NCI-H2029 treated with DMSO at 0.1 percent for 48 hours (cell line): Measurements from ENCODE around the gene TBL1X.

ENCODE experiments used
- DNase-seq: peaks from one replicate; lab custom pipeline; 2025; lab: John Stamatoyannopoulos, UW

The TBL1X gene

DNA sequence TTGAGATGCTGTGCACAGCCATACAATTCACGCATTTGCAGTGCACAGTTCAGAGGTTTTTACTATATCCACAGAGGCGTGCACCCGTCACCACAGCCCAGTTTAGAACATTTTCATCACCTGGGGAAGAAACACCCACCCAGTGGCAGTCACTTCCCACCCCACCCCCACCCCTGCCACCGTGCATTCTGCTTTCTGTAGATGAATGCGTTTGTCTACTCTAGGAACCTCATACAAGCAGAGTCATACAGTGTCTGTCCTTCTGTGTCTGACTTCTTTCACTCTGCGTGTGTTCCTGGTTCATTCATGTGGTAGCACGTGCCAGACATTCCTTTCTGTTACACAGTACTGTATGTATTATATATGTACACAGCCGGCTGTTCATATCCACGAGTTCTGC, 122.8 kb downstream of the TBL1X start:
- no peak for DNase-seq

DNA sequence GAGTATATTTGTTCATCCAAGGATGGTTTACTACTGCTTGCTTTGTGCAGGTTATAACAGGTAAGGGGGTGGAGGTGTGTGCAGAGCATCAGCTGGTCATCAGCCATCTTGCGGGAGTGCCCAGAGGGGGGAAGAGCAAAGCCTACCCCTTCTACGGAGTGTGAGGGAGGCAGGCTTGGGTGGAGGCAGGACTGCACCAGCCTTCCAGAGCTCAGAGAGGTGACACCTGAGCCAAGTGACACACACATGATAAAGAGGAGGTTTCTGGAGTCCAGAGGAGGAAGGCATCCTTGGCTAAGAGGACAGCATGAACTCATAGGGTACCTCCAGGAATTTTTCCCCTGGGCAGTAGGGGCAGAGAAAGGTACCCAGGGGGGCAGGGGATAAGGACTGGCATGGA, 126.6 kb downstream of the TBL1X start:
- no peak for DNase-seq

DNA sequence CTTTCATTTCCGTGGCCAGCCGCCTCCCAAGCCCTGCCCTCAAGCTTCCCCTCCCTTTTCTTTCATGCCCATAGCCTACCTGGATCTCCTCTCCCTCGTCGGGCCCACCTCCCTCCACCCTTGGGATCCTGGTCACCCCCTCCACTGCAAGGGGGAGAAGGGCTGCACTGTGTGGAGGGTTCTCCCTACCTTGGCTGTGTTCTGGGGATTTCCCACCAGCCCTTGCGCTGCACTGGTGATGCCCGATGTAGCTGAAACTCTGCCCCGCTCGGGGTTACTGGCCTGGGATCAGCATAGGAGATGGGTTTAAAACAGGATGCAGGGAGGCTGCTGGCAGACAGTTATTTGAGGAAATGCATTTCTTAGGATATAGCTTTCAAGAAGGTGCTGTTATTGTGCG, 128.9 kb downstream of the TBL1X start:
- DNase-seq, result no peak

DNA sequence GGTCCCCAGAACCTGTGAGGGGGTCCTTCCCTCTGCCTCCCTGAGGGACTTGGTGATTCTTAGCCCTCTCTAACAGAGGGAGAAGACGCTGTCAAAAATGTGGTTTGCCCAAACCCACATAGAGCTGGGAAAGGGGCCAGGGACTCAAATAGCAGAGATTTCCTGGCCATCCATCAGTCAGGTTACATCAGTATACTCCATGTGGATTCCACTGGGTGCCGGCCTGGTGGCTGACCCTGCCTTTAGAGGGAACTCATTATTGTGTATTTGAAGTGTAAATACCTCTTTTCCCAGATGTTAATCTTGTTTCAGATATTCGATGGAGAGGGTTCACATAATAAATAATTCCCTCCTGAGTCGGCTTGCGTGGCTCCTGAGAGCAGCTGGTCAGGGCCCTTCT, 130.3 kb downstream of the TBL1X start:
- no peak for DNase-seq

DNA sequence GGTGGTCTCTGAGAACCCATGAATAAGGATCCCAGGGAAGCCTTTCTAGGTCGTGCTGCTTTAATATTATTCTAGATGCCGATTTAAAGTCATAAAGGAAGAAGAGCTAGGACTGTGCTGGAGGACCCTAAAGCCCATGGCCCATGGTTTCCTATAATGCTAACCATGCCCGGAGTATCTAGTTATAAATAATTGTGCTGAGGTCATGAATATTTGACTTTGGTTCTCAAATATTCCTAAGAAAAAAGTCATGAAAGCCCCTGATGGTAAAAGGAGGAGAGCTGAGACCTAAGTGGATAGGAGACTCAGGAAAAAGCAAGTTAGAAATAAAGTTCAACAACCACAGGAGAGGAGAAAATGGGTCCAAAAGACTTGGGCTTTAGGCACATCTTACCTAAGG, 132.0 kb downstream of the TBL1X start:
- DNase-seq, result no peak

DNA sequence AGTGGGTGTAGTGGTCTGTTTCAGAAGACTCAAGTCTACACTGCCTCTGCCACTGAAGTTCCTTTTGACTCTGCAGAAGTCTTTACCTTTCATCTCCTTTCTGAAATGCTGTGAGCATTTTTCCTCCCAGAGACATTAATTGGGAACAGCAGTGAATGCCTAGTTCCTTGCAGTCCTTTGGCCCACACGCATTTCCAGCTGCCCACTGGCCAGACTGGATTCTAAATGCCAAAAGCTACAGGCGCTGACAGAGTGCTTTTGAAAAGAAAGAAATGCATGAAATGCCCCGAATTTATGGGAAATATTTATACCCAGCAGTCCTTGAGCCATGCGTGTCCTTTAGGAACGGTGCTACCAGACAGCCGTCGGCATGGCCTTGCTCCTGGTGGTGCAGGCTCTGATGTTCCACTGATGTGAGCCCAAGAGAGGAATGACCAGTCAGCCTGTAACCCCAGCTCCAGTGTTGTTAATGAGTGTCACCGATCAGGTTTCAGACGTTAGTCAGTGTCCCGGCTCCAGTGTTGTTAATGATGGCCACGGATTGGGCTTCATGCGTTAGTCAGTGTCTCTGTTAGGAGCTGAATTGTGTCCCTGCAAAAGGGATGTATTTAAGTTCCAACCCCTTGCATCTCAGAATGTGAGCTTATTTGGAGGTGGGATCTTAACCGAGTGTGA, 132.6 kb downstream of the TBL1X start:
- DNase-seq, result no peak

DNA sequence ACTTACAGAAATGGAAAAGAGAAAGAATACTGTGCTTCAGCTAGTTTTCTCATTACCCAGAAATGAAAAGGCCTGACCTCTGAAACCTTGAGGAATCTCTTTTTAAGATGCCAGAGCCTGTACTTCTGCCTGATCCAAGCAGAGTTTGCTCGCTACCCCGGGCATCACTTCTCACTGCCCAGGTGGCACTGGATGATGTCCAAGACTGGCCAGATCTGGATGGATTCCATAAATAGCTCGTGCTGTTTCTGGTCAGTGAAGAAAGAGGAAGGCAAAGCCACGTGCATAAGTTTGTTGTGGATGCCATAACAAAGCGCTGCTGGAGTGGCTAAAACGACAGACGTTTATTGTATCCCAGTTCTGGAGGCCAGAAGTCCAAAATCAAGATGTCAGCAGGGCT, 133.5 kb downstream of the TBL1X start:
- DNase-seq, result no peak

DNA sequence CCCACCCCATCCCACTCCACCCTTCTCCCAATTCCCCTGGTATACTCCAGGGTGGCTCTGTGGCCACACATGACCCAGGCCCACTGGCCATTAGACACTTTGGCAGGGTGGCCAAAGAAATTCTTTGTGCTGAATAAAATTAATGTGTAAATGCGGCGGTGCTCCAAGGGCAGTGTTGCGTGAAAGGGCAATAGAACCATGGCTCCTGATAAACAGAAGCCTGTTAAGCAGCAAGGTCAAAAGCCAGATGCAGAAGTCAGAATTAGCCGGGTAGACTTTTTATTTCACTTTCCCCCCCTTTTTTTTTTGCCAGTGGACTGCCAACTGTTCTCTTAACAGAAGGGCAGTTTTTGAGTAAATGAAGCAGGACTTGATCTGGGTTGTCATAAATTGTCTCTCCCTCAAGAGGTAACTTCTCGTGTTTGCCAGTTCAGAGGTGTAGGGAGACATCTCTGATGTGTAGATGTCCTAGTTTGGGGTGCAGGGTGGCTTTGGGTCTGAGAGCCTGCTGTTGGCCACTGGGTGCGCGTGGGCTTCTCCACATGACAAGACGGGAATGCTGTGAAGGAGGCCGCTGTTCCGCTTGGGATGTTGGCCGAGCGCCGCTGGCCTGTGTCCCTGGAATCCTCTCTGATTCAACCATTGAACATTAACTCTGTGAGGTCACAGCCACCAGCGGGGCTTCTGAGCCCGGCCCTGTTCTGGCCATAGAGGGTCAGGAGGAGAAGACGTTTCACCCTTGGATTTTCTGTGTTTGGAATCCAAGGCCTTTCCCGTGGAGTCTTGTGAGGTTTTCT, 139.5 kb downstream of the TBL1X start:
- no peak for DNase-seq

DNA sequence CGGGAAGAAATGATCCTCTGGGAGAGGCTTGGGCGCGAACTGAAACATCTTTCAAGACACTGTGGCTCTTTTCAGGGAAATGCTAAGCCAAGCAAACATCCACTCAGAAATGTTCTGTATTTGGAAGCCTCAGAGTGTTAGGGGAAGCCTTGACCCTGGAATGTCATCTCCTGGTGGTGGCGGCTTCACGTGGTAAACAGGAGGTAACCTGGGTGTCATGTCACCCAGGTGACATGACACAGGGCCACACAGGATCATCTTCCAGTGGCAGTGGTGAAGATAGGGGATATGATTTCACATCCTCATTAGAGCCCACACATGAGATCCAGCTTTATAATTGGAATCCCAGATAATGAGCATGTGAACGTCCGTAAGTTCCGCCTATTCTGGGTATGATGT, 140.0 kb downstream of the TBL1X start:
- DNase-seq, result no peak

DNA sequence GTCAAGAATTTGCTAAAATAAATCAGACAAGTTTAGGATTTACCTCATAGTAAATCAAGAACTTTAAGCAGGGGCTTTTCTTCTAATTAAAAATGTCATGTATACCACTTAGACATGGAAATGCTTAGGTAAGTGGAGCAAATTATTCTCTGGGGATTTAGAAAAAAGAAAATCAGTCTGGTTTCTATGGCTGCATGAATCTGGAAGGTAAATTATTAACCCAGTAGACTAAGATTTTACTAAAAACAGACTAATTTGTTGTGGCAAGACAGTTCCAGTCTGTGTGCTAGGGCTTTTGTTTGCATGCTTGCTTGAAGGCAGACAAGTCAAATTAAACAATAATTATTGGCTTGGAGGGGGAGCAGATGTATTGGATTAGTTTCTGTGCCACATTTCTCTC, 140.6 kb downstream of the TBL1X start:
- no peak for DNase-seq

DNA sequence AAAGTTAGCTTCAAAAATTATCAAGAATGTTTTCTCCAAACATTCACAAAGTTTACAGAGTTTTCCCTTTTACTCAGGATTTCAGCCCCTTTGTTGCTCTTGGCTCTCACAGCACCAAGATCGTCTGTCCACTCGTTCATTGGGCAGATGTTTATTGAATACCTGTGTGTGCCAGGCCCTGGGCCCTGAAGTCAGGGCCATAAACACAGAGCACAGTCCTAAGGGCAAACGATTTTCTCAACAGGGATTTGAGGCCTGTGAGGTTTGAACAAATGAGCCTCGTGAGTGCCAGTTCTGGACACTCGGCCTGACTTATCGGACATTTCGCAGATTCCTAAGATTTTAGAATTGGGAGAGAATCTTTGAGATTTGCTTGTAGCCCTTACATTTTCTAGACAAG, 142.1 kb downstream of the TBL1X start:
- no peak for DNase-seq

DNA sequence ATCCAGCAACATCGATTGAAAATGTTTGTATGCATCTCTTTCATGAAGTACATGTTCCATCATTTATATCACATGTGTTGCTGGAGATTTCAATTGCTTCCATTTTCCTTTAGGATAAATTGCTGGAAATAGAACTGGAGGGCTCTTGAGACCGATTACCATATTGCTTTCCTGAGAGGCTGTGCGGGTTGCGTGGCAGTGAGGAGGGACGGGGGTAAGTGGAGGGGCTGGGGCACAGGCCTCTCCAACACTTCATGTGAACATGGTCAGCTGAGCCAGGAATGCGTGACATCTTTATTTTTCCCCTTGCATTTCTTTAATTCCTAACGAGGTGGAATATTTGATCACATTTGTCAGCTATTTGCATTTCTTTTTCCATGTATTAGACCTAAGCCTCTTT, 144.6 kb downstream of the TBL1X start:
- DNase-seq, result no peak

DNA sequence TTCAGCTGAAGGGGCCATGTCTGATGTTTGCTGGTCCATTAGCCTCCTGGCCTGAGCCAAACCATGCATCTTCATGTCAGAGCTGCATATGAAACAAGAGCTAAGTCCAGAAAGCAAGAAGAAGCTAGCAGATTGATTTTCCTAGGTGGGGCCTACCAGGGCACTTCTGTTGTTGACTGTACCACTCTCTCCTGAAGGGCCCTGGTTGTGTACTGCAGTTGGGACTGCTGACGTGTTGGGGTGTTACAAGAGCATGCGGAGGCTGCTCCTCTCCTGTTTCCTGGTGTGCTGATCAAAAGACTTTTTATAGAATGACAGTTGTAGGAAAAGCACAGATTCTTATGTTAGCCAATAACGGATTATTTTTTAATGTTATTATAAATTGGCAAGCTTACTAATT, 145.1 kb downstream of the TBL1X start:
- peak; percentile 5 for DNase-seq

DNA sequence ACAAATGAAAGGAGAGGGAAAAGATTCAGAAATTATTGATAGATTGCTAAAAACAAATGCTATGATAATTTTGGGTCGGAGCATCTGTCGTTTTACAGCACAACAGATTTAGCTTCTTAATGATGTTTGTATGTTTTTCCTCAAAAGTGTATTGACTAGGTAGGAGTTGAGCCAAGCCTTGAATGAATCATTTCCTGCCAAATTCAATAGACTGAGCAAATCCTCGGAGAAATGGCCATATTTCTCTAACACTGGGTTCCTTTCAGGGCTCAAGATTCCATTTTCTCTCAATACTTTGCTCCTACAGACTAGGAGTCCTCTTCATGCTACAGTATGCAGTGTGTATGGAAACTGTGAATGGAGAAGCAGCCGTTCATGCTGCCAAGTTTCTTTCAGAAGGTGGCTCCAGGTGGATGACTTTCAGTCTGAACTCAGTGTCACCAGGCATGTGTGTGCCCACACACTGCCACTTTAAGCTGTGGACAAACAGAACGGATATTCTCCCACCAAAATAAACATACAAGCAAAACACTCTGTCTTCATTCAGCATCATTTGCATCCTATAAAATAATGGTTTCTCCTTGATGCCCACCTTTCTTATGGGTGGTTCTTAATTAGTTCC, 146.0 kb downstream of the TBL1X start:
- no peak for DNase-seq

DNA sequence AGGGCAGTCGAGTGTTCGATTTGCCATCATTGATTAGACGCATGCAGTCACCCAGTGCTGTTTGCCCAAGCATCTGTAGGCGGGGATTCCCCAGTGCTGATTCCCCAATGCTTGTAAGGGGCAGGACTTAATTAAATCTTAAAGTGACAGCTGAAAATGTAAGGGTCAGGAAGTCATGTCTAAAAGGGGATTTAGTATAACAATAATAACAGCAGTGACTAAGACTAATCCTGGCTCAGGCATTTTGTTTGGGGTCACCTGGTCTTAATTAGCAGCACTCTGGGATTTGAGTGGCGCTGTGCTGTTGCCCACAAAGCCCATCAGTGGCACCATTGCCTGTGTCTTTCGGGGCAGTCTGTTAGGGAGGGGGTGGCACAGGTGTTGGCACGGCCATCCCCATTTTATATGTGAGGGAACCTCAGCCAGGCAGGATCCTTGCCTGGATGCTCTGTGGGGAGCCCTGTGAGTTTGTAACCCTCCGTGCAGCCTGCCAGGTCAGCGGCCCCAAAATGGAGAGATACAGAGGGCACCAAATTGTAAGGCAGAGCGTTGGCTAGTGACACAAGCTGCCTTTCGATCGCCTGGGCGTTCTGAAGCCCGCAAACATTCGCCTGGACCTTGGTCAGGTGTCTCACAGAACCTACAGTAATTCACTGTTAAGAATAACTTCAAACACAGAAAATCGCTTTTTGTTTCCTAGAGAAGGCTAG, 146.7 kb downstream of the TBL1X start:
- no peak for DNase-seq

DNA sequence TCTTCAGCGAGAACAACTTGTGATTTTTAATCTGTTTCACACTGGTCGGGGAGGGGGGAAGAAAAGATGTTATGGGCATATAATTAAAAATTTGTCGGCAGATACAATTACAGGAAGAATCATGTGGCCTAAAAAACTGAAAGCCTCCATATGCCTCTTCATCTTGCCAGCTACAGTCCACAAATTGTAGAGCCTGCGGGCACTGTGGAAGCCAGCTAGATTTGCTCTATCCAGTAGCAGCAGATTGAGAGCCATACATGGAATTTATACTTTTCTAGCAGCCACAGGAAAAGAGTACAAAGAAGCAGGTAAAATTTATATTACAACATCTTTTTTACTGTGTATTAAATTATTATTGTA, 147.3 kb downstream of the TBL1X start:
- no peak for DNase-seq

DNA sequence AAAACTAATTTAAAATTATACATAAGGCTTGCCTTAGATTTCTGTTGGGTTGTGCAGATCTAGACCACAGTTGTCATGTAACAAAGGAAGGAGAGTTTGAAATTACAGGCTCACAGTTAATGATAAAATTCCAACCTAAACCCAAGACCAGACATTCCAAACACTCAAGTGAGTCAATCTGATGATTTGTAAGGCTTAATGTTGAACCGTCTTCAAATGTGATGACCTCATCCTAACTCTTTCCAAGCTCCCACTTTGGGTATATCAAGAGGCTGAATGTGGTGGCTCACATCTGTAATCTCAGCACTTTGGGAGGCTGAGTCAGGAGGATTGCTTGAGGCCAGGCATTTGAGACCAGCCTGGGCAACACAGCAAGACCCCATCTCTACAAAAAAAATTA, 149.2 kb downstream of the TBL1X start:
- no peak for DNase-seq

DNA sequence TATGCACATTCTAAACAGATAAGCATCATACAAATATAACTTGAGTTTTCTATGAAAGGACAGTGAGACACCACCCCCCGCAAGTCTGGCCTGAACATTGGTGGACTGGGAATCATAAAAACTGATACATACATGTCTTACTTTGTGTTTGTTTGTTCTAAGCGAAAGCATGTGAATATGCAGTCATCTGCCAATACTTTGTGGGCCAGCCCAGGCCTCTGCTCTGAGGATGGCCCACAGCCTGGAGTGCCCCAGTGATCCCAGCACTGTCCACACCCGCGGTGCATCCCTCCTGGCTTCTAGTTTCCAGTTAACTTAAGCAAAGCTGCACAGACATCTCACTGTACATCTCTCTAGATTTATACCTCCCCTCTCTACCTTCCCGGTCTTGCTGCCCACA, 154.3 kb downstream of the TBL1X start:
- no peak for DNase-seq

DNA sequence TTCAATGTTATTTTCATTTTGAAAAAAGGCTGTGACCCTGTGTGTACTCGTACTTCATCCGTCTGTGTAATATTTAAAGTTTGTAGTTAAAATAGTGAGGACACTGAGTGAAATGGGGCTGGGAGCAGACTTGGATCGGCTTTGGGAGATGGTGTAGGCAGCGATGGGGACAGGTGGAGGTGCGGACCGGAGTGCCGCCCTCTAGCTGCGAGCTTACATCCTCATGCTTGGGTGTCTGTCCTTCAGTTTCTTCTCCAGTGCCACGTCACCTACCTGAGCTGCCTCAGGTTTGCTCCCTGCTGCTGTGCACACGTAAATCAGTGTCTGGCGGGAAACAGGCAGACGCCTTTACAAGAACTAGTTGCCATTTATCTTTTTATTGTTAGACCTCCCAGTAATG, 154.7 kb downstream of the TBL1X start:
- DNase-seq, result no peak

DNA sequence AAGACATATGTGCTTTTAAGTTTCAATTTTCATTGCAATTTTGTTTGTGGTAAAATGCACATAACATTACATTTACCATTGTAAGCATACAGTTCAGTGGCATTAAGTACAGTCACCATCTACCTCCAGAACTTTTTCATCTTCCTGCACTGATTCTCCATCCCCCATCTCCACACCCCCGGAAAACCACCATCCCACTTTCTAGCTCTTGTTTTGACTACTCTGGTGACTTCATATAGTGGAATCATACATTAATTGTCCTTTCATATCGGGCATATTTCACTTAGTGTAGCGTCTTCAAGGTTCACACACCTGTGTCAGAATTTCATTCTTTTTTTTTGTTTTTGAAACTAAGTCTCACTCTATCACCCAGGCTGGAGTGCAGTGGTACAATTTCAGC, 157.3 kb downstream of the TBL1X start:
- no peak for DNase-seq

DNA sequence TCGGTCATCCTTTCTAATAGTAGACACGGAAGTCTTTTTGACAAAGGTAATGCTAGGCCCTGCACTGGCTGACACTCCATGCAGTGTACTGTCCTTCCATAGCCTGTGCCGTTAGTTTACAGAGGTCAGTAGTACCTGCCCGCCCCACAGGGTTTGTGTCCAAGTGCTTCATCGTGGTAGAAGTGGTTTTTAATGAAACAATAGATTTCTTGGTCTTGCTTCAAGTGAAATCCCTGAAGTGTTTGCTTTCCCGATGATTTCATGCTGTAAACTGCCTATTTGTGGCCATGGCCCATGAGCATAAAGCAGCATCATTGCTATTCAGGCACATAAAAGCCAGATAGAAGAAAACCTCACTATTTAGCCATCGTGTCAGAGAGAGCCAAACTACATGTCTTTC, 161.5 kb downstream of the TBL1X start:
- peak; percentile 45 for DNase-seq

DNA sequence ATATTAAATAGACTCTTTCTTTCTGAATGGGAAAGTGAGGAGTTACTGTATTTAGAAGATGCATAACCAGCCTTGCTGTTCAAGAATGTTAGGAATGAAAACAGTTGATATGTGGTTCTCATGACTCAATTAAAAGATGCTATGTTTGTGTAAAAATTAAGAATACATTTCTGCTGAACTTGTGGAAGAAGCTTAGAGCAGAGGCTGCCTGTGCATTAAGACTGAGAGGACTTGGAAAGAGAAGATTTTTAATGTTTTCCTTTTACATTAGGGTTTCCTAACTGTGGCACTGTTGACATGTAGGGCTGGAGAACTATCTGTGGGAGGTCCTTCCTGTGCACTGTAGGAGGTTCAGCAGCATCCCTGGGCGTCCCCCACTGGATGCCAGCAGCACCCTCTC, 163.1 kb downstream of the TBL1X start:
- no peak for DNase-seq
